Measurements from ENCODE around the gene CDON. TPM values are rescaled to one million over a fixed set of nuclear protein-coding genes. Genes with fewer than 3 reads are reported as not detected.

Gene CDON
- total RNA-seq, 1 donor from 2014 or later = 33.0 TPM

GRCh38 chr11:125933030-125933813 is 129.4 kb downstream of the CDON start:
- TF ChIP-seq CTCF (IDR thresholded peaks at IDR 0.05) = no peak
- H3K4me3 ChIP-seq = no peak overlapping the region
- H3K27ac ChIP-seq = no peak overlapping the region
- H3K36me3 ChIP-seq = no peaks in the 10 kb centered on the region
- no peaks in the 10 kb centered on the region for H3K27me3 ChIP-seq
- intact Hi-C loops (cut with DNase I) = no loop called here
- no peak for DNase-seq (ENCODE audit: low spot score in 2 of 2)
- no peaks in the 10 kb centered on the region for H3K9me3 ChIP-seq
- H3K4me1 ChIP-seq = no peaks in the 10 kb centered on the region

GRCh38 chr11:125932301-125932700 is 130.4 kb downstream of the CDON start:
- Histone ChIP-seq H3K27ac (no peak overlapping the region), H3K4me1 (no peaks in the 10 kb centered on the region), H3K4me3 (no peak overlapping the region), H3K9me3 (no peaks in the 10 kb centered on the region), H3K36me3 (no peaks in the 10 kb centered on the region), H3K27me3 (no peaks in the 10 kb centered on the region)
- no peak for DNase-seq (ENCODE audit: low spot score in 2 of 2)
- no peak for TF ChIP-seq CTCF (IDR thresholded peaks at IDR 0.05)
- intact Hi-C loops (cut with DNase I) = no loop called here

- Histone ChIP-seq H3K27ac (no peak overlapping the region), H3K36me3 (no peaks in the 10 kb centered on the region), H3K27me3 (no peaks in the 10 kb centered on the region), H3K4me3 (no peak overlapping the region), H3K4me1 (no peaks in the 10 kb centered on the region), H3K9me3 (no peaks in the 10 kb centered on the region)
- TF ChIP-seq CTCF (IDR thresholded peaks at IDR 0.05) = no peak
- intact Hi-C loops (cut with DNase I) = no loop called here
- no peak for DNase-seq (ENCODE audit: low spot score in 2 of 2)
Measured at GRCh38 chr11:125931668-125932067, 131.0 kb downstream of the CDON start.

- DNase-seq (ENCODE audit: low spot score in 2 of 2) = no peak
- no peak overlapping the region for H3K27ac ChIP-seq
- no peak for TF ChIP-seq CTCF (IDR thresholded peaks at IDR 0.05)
Measured at GRCh38 chr11:125931116-125931515, 131.6 kb downstream of the CDON start.

GRCh38 chr11:125930076-125930450 is 132.6 kb downstream of the CDON start:
- TF ChIP-seq CTCF (IDR thresholded peaks at IDR 0.05) = no peak
- no peak for DNase-seq (ENCODE audit: low spot score in 2 of 2)
- H3K4me3 ChIP-seq = no peak overlapping the region
- H3K9me3 ChIP-seq = no peaks in the 10 kb centered on the region
- H3K4me1 ChIP-seq = no peaks in the 10 kb centered on the region
- intact Hi-C loops (cut with DNase I) = no loop called here
- no peak overlapping the region for H3K27ac ChIP-seq
- H3K36me3 ChIP-seq = no peaks in the 10 kb centered on the region
- no peaks in the 10 kb centered on the region for H3K27me3 ChIP-seq

More at GRCh38 chr11:125931116-125931515, 131.6 kb downstream of the CDON start:
- Histone ChIP-seq H3K4me1 (no peaks in the 10 kb centered on the region), H3K36me3 (no peaks in the 10 kb centered on the region), H3K9me3 (no peaks in the 10 kb centered on the region), H3K4me3 (no peak overlapping the region), H3K27me3 (no peaks in the 10 kb centered on the region)
- intact Hi-C loops (cut with DNase I) = no loop called here

Data from ascending aorta (tissue), 2 donors.